DMS114 treated with DMSO at 0.1 percent for 48 hours (cell line): ENCODE results near the gene TRIML2.
"Not testable (repeated sequence)": the region's sequence is repeated elsewhere in the genome, so short reads cannot be mapped to it uniquely, and the experiment has no call there.

Experiments
- DNase-seq: peaks from one replicate; lab custom pipeline; 2025; ENCODE audit not compliant: unreplicated experiment; lab: John Stamatoyannopoulos, UW

TRIML2 gene

GRCh38 chr4:188107931-188108843 lies 1.2 kb downstream of the TRIML2 start:
- DNase-seq: no peak

GRCh38 chr4:188106454-188106853 lies 2.9 kb downstream of the TRIML2 start:
- DNase-seq: no peak

GRCh38 chr4:188092824-188093223 lies 16.6 kb downstream of the TRIML2 start:
- no peak for DNase-seq

- no peak for DNase-seq
Measured at GRCh38 chr4:188086858-188087257, 22.5 kb downstream of the TRIML2 start.

GRCh38 chr4:188082796-188083195 lies 26.6 kb downstream of the TRIML2 start:
- DNase-seq: no peak

GRCh38 chr4:188078116-188078515 lies 31.3 kb downstream of the TRIML2 start:
- DNase-seq: no peak

- DNase-seq: no peak
Measured at GRCh38 chr4:188076169-188076568, 33.2 kb downstream of the TRIML2 start.

- no peak for DNase-seq
Measured at GRCh38 chr4:188061083-188061482, 48.3 kb downstream of the TRIML2 start.

GRCh38 chr4:188053302-188053701 lies 56.1 kb downstream of the TRIML2 start:
- DNase-seq: no peak

GRCh38 chr4:188046657-188047056 lies 62.7 kb downstream of the TRIML2 start:
- DNase-seq: no peak

GRCh38 chr4:188045461-188045860 lies 63.9 kb downstream of the TRIML2 start:
- not testable (repeated sequence) for DNase-seq

GRCh38 chr4:188043154-188043553 lies 66.2 kb downstream of the TRIML2 start:
- DNase-seq: no peak

- DNase-seq: no peak
Measured at GRCh38 chr4:188042191-188042590, 67.2 kb downstream of the TRIML2 start.

GRCh38 chr4:188041721-188042120 lies 67.7 kb downstream of the TRIML2 start:
- DNase-seq: peak; percentile 22
